CMK (cell line): ENCODE data around the gene HIGD1C.
"Not testable (repeated sequence)": the region's sequence is repeated elsewhere in the genome, so short reads cannot be mapped to it uniquely, and the experiment has no call there.

Source experiments
- DNase-seq: peaks from one replicate; pipeline ENCODE4 v3.0.0-alpha.2; 2010; ENCODE audit warnings: low read depth

The HIGD1C gene

DNA sequence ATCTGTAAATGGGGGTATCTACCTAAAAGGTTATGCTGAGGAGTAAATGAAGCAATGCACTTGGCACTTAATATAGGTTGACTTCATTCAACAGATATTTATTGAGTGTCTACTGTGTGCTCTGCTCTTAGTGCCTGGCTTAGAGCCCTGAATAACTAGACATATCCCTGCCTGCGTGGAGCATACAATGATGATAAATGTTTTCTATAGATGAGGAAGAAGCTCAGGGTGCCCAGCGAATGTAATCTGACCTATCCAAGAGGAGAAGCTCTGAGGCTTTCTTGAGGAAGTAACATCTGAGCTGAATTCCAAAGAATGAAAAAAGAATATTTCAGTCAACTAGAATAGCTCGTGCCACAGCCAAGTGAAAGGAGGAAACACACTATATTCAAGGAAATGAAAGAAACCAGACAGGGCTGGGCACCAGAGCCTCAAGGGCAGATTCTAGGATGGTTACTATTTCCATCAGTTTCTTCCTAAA lies 17.9 kb upstream of the HIGD1C start:
- DNase-seq = no peak

DNA sequence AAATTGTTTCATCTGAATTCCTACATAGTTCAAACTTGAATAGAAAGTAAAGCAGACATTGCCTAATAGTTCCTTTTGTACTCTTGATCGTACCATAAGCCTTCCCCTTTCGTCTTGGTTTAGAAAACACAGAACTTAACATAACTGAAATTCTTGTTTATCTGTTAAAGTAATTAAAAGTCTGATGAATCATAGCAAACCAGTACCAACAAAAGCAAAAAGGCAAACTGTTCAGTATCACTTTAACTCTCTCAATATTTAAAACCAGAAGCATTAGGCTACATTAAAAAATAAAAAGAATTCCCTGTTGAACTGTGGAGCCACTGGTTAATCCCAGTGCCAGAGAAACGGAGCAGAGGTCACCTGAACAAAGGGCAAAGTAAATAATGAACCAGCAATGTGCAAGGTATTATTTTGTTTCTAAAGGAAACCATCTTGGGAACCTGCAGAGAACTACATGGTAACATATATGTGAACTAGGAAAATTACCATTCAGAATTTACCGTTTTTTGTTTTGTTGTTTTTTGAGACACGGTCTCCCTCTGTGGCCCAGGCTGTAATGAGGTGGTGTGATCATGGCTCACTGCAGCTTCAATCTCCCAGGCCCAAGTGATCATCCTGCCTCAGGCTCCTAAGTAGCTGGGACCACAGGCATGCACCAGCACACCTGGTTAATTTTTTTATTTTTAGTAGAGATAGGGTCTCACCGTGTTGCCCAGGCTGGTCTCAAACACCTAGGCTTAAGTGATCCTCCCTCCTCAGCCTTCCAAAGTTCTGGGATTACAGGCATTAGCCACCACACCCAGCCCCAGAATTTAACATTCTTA lies 17.1 kb upstream of the HIGD1C start:
- no peak for DNase-seq

DNA sequence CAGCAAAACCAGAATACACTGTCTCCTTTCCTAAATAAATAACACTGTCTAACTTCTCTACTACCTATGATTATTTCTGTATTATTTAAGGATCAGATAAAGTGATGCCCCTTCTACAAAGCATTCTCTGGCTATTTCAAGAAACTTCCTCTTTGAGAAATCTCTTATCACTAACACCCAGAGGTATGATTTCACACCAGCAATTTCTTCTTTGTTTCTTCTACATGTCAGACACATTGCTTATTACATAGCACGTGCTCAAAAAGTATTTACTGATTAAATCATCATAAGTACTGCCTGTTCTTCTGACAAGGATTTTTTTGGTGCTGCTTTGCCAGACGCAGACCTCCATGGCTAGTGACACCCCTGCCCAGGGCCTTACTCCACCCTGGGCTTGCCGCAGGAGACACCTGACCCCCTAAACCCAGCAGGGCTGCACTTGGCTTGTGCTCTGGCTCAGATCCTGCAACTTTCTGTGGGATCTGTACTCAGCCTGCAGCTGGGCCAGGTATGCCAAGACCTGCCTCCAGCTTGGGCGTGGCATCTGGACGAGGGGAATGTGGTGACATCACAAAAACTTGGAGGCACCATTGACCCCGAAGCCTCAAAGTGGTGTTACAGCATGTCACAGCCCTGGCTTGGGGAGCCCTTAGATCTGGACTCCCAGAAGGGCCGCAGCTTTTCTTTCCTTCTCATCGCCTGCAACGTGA lies 15.4 kb upstream of the HIGD1C start:
- DNase-seq = peak; percentile 37

DNA sequence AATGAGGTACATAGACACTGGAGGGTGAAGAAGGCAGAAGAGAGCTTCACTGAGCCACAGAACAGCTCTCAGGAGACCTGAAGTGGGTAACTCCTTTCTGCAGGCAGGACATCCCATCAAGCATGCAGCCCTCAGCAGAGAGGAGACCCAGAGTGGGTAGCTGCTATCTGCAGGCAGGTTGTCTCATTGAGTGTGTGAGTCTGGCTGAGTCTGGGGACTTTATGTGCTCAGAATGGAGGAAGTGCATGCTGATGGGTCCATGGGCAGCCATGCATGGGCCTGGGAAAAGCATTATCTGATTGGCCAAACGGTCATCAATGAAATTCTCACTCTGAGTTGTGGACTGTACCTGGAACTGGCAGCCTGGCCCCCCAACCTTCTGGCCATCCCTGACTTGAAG lies 14.7 kb upstream of the HIGD1C start:
- no peak for DNase-seq

DNA sequence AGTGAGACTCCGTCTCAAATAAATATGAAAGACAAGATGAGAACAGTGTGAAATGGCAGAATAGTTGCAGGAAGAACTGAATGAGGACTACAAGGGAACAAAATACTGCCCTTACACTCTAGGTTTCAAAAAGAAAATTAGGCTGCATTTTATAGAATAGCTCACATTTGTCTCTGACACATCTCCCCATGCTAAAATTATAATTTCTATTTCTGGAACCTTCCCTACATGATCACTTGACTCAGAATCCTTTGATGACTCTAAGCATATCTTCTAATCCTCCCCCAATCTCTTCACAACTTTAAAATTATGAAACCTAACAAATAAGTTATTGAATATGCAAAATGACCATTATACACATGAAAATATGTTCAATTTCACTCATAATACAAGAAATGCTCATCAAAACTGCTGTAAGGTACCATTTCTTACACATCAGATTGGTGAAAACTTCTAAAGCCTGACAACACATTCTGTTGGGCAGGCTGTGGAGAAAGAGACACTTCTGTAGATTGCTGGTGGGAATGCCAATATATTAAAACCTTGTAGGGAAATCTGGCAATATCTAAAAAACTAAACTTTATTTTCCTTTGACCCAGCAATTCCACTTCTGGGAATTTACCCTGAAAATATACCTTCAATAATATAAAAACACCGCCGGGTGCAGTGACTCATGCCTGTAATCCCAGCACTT lies 4.3 kb upstream of the HIGD1C start:
- no peak for DNase-seq

DNA sequence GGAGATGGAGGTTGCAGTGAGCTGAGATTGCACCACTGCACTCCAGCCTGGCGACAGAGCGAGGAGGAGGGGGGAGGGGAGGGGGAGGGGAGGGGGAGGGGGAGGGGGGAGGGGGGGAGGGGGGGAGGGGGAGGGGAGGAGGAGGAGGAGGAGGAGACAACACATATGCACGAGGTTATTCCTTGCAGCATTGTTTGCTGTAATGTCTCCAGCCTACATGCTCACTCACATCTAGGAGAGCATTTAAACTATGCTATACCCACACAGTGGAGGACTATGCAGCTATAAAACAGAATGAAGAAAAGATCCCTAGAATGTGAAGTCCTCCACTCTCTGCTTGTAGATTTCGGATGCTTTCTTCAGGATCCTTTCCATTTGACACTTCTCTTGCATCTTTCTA lies 3.5 kb upstream of the HIGD1C start:
- no peak for DNase-seq

DNA sequence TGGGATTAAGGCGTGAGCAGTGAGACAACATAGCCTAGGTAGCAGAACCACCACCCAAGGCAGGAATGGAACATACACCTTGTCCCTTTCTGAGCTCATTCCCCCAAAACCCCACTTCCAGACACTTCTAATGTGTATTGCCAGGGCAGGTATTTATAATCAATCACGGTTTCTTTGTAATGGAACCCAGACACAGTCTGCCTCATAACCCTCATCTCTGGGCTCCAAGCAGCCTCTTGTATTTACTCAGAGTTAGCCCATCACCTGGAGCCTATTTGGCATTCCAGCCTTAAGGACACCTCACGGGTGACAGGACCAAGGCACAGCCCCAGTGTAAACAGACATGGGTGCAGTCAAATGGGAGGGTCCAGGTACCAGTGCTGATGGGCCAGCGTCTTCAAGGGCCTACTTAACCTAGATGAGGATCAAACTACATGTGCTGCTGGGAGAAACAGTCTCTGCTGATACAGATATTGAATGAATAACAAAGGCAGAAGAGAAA lies 2.5 kb upstream of the HIGD1C start:
- DNase-seq = no peak

DNA sequence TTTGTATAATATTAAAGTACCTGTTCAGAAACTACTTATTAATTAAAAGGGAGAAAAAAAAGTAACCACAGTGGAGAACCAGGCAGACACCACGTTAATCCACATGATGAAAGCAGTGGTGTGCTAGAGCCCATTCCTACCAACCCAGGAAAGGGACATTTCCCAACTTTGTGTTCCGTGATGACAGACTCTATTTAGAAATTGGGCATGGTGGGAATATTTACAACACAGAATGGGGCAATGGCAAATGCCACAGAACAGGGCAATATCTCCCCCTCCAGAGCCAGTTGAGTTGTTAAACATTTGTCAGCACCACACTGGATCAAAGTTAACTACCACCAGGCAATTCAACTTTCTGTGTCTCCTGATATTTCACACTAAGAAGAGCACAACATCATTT lies 1.2 kb upstream of the HIGD1C start:
- DNase-seq = no peak

DNA sequence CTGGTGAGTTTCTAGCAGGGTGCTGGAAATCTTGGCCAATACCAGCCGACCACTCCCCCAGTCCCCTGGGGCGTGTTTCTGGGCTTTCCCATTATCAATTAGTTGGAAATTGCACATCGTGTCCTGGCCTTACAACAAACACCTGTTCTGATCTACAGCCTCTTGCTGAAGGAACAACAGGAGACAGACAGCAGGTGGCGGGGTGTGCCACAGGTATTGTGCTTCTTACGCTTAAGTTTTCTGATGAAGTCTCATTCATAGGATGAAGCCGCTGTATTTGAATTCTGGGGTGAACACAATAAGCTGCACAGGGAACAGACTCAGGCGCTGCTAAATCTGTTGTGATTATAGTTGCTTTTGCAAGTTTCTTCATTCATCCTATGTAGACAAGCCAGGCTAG lies 703 bp downstream of the HIGD1C start:
- no peak for DNase-seq

DNA sequence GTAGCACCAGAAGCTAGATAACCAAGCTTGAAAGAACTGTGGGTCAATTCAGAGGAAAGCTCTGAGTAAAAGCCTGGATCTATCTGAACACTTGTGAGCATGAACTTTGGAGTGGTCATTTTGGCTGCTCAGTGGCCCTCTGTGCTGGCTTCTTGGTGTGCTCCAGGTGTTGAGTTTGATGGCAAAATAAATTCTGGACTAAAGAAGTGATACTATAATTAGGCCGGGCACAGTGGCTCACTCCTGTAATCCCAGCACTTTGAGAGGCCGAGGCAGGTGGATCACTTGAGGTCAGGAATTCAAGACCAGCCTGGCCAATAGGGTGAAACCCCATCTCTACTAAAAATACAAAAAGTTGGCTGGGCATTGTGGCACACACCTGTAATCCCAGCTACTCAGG lies 2.4 kb downstream of the HIGD1C start:
- DNase-seq = not testable (repeated sequence)

DNA sequence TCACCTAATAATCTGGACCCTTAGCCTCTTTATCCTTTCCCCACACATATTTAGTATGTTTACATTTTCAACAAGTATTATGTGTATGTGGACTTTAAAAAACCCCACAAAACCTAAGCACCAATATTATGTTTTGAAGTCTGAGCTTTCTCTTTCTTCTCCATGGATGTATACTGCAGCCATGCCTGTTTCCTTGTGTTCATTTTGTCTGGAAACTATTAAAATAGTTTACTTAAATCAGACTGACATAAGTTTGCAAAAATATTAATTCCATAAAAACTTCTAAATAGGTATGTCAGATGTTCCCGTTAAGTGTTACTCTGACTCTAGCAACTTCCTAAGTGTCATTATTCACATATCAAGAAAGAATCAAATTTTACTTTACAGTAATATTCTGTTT lies 2.9 kb downstream of the HIGD1C start:
- no peak for DNase-seq

DNA sequence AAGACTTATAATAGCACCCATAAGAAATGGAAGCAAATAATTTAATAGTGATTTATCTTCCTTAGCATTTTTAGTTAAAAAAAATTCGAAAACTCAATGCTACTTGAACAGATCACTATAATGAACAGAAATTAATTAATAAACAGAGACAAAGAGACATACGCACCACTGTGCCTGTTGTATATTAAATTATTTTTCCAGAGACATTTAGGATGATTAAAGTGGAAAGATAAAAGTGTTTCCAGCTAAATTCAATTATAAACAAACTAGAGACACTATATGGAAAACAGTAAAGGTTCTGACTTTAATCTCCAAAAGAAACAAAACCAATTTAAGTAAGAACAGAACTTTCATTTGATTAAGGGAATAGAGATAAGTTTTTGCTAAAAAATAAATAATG lies 3.4 kb downstream of the HIGD1C start:
- no peak for DNase-seq

DNA sequence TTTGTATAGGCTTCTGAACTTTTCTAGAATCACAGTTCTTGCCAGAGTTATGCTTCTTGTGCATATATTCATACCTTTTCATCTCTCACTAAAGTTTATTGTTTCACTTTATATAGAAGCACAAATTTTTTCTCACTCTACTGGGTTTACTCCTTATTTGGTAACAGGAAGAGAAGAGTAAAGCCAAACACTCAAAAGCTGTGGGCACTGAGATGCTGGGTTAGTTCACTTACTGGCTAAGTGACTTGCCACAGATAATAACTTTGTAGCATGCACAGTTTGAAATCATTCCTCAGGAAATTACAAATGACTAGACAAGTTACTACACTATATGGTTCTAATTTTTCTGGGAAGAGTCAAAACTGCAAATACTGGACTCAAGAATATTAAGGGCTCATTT lies 7.8 kb downstream of the HIGD1C start:
- no peak for DNase-seq

DNA sequence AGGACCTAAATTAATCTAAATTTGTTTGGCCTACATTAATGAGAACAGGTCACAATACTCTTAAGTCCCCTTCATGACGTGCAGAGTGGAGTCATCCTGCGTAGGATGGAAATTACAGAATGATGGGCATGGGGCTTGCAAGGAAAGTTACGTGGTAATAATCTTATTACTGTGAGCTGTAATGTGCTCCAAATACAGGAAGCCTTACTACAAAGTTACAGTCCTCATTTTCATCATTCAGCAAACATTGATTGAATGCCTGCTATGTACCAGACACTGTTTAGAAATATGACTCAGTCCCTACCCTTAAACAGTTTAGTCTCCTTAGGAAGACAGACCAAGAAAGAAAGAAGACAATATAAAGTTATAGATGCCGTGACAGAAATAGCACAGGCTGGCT lies 9.4 kb downstream of the HIGD1C start:
- DNase-seq = no peak

DNA sequence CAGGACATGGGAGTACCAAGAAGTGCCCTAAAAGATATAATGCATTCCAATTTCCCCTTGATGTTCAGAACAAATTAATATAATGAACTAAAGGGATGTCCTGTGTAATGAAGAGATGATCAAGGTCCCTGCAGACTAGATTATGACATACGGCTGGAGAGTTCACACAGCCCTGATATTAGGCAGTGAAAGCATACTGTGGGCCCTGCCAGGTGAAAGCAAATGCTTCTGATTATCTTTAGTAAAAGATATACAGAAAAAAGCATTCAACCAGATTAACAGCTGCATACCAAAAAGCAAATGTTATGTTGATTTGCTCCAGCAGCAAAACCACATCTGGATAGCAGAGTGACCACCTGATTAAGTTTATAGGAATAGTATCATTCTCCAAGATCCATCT lies 12.1 kb downstream of the HIGD1C start:
- no peak for DNase-seq

DNA sequence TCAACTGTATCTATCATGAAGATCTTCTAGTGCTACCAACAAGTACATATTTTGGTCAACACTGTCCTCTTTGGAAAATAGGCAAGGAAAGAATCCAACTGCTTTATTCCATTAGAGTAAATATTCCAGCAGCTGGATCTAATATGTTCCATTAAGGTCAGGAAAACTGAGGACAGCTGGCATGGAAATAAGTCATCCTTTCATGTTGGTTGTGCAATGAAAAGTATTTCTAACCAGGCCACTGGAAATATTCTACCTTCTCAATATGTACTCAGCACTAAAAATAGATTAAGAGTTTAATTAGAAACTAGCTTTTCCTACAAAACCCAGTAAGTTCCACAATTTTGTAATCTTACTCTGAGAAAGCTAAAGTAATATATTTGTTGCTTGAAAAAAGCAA lies 19.6 kb downstream of the HIGD1C start:
- DNase-seq = no peak

DNA sequence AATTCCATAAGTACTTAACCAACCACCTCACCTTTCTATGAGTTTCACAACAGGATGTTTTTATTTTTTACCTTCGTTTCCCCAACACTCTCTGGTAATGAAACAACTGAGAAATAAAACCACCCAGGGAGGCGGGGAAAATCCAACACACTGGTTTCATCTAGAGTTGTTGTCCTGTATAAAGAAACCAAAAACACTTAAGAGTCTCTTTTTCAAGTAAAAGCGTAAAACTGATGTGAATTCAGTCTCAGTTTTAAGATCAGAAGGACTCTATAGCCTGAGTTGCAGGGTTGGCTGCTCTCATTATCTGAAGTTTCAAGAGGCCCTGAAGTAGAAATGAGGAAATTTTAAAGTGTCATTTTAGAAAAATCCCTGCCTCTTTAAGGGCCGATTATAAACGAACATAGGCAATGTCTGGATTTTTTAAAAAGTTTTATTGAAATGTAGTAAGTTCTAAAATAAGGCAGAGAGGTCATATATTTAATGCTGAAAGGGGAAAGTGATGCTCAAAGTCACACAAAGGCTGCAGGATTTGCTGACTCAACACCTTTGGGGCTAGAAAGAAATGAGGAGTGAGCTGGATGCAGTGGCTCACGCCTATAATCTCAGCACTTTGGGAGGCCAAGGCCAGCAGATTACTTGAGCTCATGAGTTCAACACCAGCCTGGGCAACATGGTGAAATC lies 27.2 kb downstream of the HIGD1C start:
- DNase-seq = no peak

DNA sequence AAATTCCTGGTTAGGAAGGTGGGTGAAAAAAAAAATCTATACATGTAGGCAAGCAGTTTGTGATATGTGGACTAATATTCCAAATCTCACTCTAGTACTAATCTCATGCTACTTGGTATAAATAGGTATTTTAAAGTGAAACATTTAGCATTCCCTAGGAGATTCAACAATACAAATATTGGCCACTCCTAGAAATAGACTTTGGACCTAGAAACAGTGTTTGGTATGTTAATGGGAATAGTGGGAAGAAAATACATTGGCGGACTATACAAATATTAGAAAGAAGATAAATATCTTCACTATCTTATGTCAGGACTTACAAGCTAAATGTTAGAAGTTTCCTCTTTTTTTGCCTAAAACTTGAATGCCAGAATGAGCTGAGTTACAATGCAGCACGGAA lies 28.2 kb downstream of the HIGD1C start:
- no peak for DNase-seq

DNA sequence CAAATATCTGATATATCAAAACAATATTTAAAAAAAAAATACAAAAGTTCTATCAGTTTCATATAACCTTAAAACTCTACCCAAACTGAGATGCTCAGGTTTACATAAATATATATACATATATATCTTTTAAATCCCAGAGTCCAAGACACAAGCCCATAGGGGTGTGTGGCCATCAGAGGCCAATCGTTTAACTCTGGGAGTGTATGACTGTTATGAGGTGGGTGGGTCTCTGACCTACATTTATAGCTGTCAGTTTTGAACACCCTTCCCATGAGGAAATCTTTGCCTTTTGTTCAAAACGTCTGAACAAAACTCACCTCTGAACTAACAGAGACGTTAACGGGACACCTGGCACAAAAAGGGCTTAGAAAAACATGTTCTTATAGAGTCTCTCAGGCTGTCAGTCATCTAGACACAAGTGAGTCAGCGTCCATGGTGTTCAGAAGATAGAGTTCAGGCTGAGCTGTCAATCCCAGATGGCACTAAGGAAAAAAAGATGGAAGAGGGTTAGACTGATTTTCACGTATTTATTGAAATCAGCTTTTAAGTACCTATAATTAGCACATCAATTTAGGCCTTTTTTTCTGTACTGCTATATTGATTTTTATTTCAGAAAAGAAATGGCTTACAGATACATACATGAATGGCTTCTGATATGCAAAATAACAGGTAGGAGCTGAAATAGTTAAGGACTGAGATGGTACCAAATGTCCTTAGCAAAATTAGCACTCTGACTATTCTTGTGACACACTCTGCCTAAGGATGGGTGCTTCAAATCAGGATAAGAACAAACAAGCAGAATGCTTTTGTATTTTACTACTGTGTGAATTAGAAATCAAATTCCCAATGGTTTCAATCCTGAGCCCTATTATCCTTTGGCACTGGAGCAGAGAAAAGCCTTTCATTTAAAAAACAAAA lies 29.2 kb downstream of the HIGD1C start:
- DNase-seq = no peak

DNA sequence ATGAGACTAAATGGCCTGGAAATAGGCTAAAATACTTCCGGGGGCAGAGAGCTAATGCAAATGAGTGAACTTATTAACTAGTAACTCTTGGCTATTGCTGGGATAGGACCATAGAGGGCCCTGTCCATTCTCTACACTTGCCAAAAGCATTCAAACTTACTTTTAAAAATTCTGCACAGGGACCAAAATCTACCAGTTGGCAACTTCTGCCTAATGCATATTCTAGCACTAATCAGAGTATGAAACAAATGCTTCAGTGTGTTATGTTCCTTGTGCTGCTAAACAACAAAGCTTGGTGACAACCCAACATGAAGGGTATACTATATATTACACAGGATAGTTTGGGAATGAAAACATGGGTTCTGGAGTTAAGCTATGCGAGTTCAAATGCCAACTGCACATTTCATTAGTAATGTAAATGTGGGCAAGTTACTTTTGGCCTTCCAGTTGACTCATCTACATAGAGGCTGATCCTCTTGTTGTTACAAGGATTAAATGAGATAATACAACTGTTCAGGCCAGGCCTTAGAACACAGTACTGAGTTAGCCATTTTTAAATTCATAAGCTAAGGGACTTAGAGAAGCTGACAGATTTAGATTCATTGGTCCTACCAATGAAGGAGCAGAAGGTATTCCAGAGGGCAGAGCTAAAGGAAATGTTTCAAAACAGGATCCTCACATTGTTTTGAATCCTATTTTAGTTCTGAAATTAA lies 32.4 kb downstream of the HIGD1C start:
- no peak for DNase-seq
